Left lung (tissue), 10 donors: Measurements from ENCODE around the gene TBL1XR1. TPM values are rescaled to one million over a fixed set of nuclear protein-coding genes. Genes with fewer than 3 reads are reported as not detected.

ENCODE experiments used
- ATAC-seq: fragments of 200-7000 bp; cut with Tn5 transposase; one replicate; pipeline ENCODE4 v1.9.1; 2020; ENCODE audit warnings: moderate library complexity
- DNase-seq, 4 donors: peaks; one replicate each; pipeline ENCODE4 v3.0.0-alpha.2; 2013 to 2020
- H3K27ac ChIP-seq, 2 donors: fragments of 200-600 bp; sonication (generic) in 1 of 2; one replicate each; pipeline versions ENCODE4 v1.5.0 to v1.8.0; 2020 to 2021
- H3K27me3 ChIP-seq, 2 donors: fragments of 200-600 bp; sonication (generic) in 1 of 2; one replicate each; pipeline versions ENCODE4 v1.5.0 to v1.8.0; 2020 to 2021
- H3K36me3 ChIP-seq, 2 donors: fragments of 200-600 bp; sonication (generic) in 1 of 2; one replicate each; pipeline versions ENCODE4 v1.5.0 to v1.8.0; 2020 to 2021
- H3K4me1 ChIP-seq, 2 donors: fragments of 200-600 bp; one replicate each; pipeline ENCODE4 v1.8.0; 2021
- H3K4me3 ChIP-seq, 2 donors: fragments of 200-600 bp; sonication (generic) in 1 of 2; one replicate each; pipeline versions ENCODE4 v1.5.0 to v1.8.0; 2020 to 2021; ENCODE audit warnings: mild to moderate bottlenecking in 1 of 2
- H3K9me3 ChIP-seq, 2 donors: fragments of 200-600 bp; sonication (generic) in 1 of 2; one replicate each; pipeline versions ENCODE4 v1.5.0 to v1.8.0; 2020 to 2021
- intact Hi-C, 2 donors: fragments of 100-400 bp; cut with DNase I; formaldehyde crosslinking; loops; one replicate each; pipeline versions ENCODE4 v1.11.2 to v1.14.2; 2022
- polyA plus RNA-seq, 6 donors: library from polyadenylated mRNA; unstranded; fragments of 120-200 nt; gene quantifications; one replicate each; pipeline ENCODE4 v1.2.1, GENCODE V29; 2013; ENCODE audit not compliant: insufficient read length in 6 of 6
- total RNA-seq, 2 donors: library from RNA; stranded (reverse); fragmentation: NEBNext Ultra II Directional; extraction: Animal tissue kit (Norgen Biotek cat#: 25700); gene quantifications; one replicate each; pipeline ENCODE4 v1.2.1, GENCODE V29; 2021
- TF ChIP-seq, protein P1 (sequence below), 2 donors: fragments of 200-600 bp; sonication (generic) in 1 of 2; IDR thresholded peaks; one replicate each; pipeline versions ENCODE4 v1.5.0 to v1.8.0; 2021; ENCODE audit warnings: antibody characterized with exemption in 2 of 2
- donor health status: DM: no; HTN: yes; CAD: no.
- donor health status: DM: no; HTN: no; CAD: no.

The TBL1XR1 gene
- total and polyA plus RNA-seq, 8 donors, result 116 to 202 (median 155) TPM

DNA sequence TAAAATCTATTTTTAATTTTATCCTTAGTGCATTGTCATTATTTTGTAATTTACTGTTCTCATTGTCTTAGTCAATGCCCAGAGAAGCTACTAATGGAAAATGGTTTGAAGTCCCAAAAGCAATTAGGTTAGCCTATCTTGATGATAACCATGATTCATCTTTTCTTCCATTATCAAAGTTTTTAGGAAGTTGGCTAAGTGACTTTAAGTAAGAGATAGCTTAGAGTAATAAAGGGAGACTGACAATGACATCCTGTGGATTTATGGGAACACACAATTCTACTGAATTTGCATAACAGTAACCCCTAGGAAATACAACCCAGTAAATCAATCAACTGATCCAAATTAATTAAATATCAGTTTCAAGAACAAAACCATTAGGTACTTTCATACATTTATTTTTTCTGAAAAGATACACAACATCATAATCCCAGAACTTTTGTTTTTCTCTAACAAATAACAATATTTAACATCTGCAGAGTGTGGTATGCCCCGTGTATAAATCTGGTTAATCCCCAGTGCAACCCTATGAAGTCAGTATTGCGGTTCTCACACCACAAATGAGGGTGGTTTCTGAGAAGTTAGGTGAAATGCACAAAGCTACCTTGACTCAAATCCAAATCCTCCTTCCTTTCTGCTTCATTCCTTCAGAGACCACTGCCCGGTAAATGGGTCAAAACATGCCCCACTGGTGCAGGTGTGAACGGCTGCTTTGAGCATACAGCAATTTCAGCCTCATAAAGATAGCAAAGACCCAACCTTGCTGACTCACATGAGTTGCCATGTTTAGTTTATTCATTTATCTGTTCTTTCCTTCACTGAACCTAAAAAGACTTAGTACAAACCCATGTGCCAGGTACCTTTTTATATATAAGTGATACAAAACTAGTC, 202.1 kb downstream of the TBL1XR1 start:
- Histone ChIP-seq H3K36me3 (no peaks in the 10 kb centered on the region), H3K27me3 (no peaks in the 10 kb centered on the region), H3K9me3 (no peaks in the 10 kb centered on the region), H3K4me1 (no peaks in the 10 kb centered on the region), H3K4me3 (no peak overlapping the region), H3K27ac (no peak overlapping the region)
- TF ChIP-seq, protein P1, sequence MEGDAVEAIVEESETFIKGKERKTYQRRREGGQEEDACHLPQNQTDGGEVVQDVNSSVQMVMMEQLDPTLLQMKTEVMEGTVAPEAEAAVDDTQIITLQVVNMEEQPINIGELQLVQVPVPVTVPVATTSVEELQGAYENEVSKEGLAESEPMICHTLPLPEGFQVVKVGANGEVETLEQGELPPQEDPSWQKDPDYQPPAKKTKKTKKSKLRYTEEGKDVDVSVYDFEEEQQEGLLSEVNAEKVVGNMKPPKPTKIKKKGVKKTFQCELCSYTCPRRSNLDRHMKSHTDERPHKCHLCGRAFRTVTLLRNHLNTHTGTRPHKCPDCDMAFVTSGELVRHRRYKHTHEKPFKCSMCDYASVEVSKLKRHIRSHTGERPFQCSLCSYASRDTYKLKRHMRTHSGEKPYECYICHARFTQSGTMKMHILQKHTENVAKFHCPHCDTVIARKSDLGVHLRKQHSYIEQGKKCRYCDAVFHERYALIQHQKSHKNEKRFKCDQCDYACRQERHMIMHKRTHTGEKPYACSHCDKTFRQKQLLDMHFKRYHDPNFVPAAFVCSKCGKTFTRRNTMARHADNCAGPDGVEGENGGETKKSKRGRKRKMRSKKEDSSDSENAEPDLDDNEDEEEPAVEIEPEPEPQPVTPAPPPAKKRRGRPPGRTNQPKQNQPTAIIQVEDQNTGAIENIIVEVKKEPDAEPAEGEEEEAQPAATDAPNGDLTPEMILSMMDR (IDR thresholded peaks at IDR 0.05), result no peak
- ATAC-seq (no peak), DNase-seq (no peak)
- intact Hi-C loops, result no loop called here

DNA sequence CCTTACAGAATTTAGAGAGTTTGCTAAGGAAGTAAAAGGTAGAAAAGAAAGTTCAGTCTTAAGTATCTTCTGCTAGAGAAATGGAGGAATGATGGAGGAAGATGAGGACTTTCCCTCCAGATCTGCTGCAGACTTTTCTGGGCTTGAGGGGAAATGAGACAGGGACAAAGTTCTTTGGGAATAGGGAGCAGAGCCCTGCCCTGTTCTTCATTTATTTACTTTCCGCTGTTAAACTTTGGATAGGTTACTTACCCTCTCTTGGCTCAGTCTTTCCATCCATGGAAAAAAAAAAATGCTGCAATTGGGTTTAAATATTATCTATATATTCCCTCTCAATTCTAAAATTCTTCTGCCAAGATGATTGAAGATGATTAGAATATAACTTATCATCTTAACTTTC, 202.9 kb downstream of the TBL1XR1 start:
- ATAC-seq (no peak), DNase-seq (no peak)
- H3K27me3 ChIP-seq, result no peaks in the 10 kb centered on the region
- H3K27ac ChIP-seq, result no peak overlapping the region
- TF ChIP-seq, protein P1 (IDR thresholded peaks at IDR 0.05), result no peak
- H3K36me3 ChIP-seq, result no peaks in the 10 kb centered on the region
- intact Hi-C loops, result no loop called here
- no peaks in the 10 kb centered on the region for H3K9me3 ChIP-seq
- no peak overlapping the region for H3K4me3 ChIP-seq
- no peaks in the 10 kb centered on the region for H3K4me1 ChIP-seq

DNA sequence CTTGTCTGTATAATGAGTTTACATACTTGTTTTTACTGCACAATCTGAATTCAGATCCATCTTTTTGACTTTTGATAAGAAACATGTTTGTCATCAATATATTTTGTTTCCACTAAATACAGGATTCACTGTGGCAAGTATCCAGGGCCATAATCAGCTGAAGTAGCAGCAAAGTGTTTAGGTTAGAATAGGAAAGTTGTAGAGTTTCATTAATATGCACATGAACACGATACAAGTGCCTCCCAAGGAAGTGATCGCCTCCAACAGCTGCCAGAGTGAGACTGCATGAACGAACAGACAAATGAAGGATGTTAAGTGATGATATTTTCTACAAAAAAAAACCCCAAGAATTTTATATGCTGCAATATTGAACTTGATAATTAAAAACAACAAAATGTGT, 204.3 kb downstream of the TBL1XR1 start:
- H3K36me3 ChIP-seq, result no peaks in the 10 kb centered on the region
- no peaks in the 10 kb centered on the region for H3K27me3 ChIP-seq
- H3K4me1 ChIP-seq, result no peaks in the 10 kb centered on the region
- H3K4me3 ChIP-seq, result no peak overlapping the region
- intact Hi-C loops, result no loop called here
- TF ChIP-seq, protein P1 (IDR thresholded peaks at IDR 0.05), result no peak
- ATAC-seq (no peak), DNase-seq (no peak)
- no peak overlapping the region for H3K27ac ChIP-seq
- H3K9me3 ChIP-seq, result no peaks in the 10 kb centered on the region

DNA sequence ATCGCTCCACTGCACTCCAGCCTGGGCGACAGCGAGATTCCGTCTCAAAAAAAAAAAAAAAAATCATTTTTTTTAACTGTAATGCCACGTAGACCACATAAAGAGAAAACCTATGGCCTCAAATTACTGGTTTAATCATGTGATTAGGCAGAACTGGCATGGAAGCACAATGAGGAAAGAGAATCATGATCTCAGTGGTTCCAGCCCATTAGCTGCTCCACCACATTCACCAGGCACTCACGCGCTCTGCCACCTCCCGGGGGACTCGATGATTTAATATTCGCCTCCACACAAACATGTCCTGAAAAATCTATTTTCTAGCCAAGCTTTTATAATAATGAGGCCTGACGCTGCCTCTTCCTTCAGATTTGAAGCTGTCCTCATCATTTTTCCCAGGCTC, 204.7 kb downstream of the TBL1XR1 start:
- H3K4me1 ChIP-seq, result no peaks in the 10 kb centered on the region
- H3K27ac ChIP-seq, result no peak overlapping the region
- DNase-seq (no peak), ATAC-seq (no peak)
- no peak overlapping the region for H3K4me3 ChIP-seq
- intact Hi-C loops, result no loop called here
- no peaks in the 10 kb centered on the region for H3K9me3 ChIP-seq
- H3K27me3 ChIP-seq, result no peaks in the 10 kb centered on the region
- no peaks in the 10 kb centered on the region for H3K36me3 ChIP-seq
- TF ChIP-seq, protein P1 (IDR thresholded peaks at IDR 0.05), result no peak

DNA sequence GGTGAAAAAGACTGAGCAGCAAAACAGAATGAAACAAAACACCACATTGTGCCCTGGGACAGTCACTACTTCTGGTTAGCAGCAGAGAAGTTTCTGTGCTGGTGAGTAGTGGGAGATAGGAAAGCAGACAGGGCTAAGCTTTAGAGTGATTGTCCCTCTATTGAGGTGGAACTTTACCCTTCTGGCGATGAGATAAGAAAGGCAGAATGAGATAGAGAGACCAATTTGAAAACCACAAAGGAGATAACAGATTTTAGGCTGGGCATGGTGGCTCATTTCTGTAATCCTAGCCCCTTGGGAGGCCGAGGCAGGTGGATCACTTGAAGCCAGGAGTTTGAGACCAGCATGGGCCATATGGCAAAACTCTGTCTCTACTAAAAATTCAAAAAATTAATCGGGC, 208.5 kb downstream of the TBL1XR1 start:
- ATAC-seq (peak; percentile 18), DNase-seq (no peak)
- Histone ChIP-seq H3K9me3 (no peaks in the 10 kb centered on the region), H3K36me3 (no peaks in the 10 kb centered on the region), H3K4me3 (no peak overlapping the region), H3K4me1 (no peaks in the 10 kb centered on the region), H3K27ac (no peak overlapping the region), H3K27me3 (no peaks in the 10 kb centered on the region)
- intact Hi-C loops, result no loop called here
- TF ChIP-seq, protein P1 (IDR thresholded peaks at IDR 0.05), result no peak
